Measurements from ENCODE around the gene BACH2.

- TF ChIP-seq MAFK (IDR thresholded peaks at IDR 0.05; ENCODE audit: low read depth, low read length): no peak
- no peak for TF ChIP-seq CTCF (IDR thresholded peaks at IDR 0.05; ENCODE audit: control extremely low read depth in 1 of 3, insufficient read depth in 1 of 3, low read depth in 1 of 3, low read length in 3 of 3)
- TF ChIP-seq RFX5 (IDR thresholded peaks at IDR 0.05; ENCODE audit: borderline replicate concordance, low read depth, low read length): no peak
- TF ChIP-seq POU5F1 (IDR thresholded peaks at IDR 0.05; ENCODE audit: low read depth, low read length): no peak
- no peak for TF ChIP-seq POLR2A (IDR thresholded peaks at IDR 0.05; ENCODE audit: control extremely low read depth in 1 of 2, low read depth in 2 of 2, low read length in 2 of 2)
- TF ChIP-seq, protein P1, sequence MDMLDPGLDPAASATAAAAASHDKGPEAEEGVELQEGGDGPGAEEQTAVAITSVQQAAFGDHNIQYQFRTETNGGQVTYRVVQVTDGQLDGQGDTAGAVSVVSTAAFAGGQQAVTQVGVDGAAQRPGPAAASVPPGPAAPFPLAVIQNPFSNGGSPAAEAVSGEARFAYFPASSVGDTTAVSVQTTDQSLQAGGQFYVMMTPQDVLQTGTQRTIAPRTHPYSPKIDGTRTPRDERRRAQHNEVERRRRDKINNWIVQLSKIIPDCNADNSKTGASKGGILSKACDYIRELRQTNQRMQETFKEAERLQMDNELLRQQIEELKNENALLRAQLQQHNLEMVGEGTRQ (IDR thresholded peaks at IDR 0.05; ENCODE audit: low read length): no peak
- TF ChIP-seq FOSL1 (IDR thresholded peaks at IDR 0.05; ENCODE audit: insufficient read depth, low read depth, low read length): no peak
- no peak for TF ChIP-seq CHD1 (IDR thresholded peaks at IDR 0.05; ENCODE audit: low read depth, low read length)
- TF ChIP-seq POLR2AphosphoS5 (IDR thresholded peaks at IDR 0.05; ENCODE audit: low read depth, low read length): no peak
Measured at GRCh38 chr6:90343576-90343975, 46.9 kb upstream of the BACH2 start.
